Measurements from ENCODE around the gene MGME1. TPM values are rescaled to one million over a fixed set of nuclear protein-coding genes. Genes with fewer than 3 reads are reported as not detected.

The MGME1 gene
- total and polyA plus RNA-seq, 2 donors: 22.9 to 23.1 TPM

DNA sequence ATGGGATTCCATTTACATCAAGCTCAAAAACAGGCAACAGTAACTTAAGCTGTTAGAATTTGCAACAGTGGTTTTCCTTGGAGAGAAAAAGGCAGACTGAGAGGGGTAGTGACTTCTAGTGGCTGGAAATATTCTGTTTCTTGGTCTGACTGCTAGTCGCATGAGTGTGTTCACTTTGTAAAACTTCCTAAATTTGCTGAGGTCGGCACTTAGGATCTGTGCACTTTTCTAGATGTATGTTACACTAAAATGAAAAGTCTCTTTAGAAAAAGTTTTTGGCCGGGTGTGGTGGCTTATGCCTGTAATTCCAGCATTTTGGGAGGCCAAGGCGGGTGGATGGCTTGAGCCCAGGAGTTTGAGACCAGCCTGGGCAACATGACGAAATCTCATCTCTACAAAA is 70.2 kb downstream of the MGME1 start:
- Histone ChIP-seq H3K27ac (ENCODE audit: low read depth in 1 of 2, low read length in 1 of 2) (no peak overlapping the region), H3K4me3 (ENCODE audit: low read length in 2 of 2) (no peak overlapping the region), H3K27me3 (ENCODE audit: control insufficient read depth in 2 of 2, insufficient read depth in 1 of 2, low read length in 1 of 2) (no peaks in the 10 kb centered on the region), H3K36me3 (ENCODE audit: control insufficient read depth in 2 of 2, insufficient read depth in 2 of 2, low read length in 1 of 2) (no peaks in the 10 kb centered on the region), H3K4me1 (ENCODE audit: control insufficient read depth in 2 of 2, insufficient read depth in 2 of 2, low read length in 2 of 2) (no peaks in the 10 kb centered on the region), H3K9me3 (ENCODE audit: control insufficient read depth in 2 of 2, insufficient read depth in 1 of 2, low read length in 1 of 2) (no peaks in the 10 kb centered on the region)
- WGBS: 94% methylated on average over 5 of the region's 5 CpGs
- DNase-seq (ENCODE audit: low read depth in 6 of 9, low spot score in 9 of 9): no peak

Other genes with a start within 250 kb of the MGME1 start
- gene SNX5, start 224 bp upstream of the MGME1 start, total RNA-seq: 102 TPM
- gene SNX5, start 224 bp upstream of the MGME1 start, polyA plus RNA-seq: 134 TPM
- 0.94 TPM for gene OVOL2, start 88.9 kb downstream of the MGME1 start, total RNA-seq
- gene OVOL2, start 88.9 kb downstream of the MGME1 start, polyA plus RNA-seq: 3.1 TPM
- gene KAT14, start 168.8 kb downstream of the MGME1 start, total RNA-seq: 17.1 TPM
- 9.8 TPM for gene KAT14, start 168.8 kb downstream of the MGME1 start, polyA plus RNA-seq
- 11.9 TPM for gene PET117, start 168.8 kb downstream of the MGME1 start, total RNA-seq
- gene PET117, start 168.8 kb downstream of the MGME1 start, polyA plus RNA-seq: 11.4 TPM